RWPE1 (cell line): ENCODE data around the gene NAPA.

Experiments used
- CTCF ChIA-PET: fragments of 350-600 bp; sonication (Branson Sonifier 250); formaldehyde crosslinking; extraction: SDS; loops from one replicate; lab custom pipeline; 2021; lab: Yijun Ruan, JAX
- POLR2A ChIA-PET: fragments of 400-600 bp; formaldehyde crosslinking; extraction: SDS; loops from one replicate; lab custom pipeline; 2020; ENCODE audit warnings: antibody characterized with exemption; ENCODE audit not compliant: low non-redundant PET; lab: Yijun Ruan, JAX
- DNase-seq: peaks from one replicate; pipeline ENCODE4 v3.0.0; 2012; ENCODE audit warnings: low spot score
- H3K27ac ChIP-seq: fragments of 450-650 bp; 2 replicates; pipeline ENCODE4 v1.5.1; 2017
- TF ChIP-seq, protein P1 (sequence below): fragments of 450-650 bp; conservative IDR thresholded peaks from 2 replicates; pipeline ENCODE4 v1.5.1; 2017; ENCODE audit warnings: low read depth, mild to moderate bottlenecking

The NAPA gene

DNA sequence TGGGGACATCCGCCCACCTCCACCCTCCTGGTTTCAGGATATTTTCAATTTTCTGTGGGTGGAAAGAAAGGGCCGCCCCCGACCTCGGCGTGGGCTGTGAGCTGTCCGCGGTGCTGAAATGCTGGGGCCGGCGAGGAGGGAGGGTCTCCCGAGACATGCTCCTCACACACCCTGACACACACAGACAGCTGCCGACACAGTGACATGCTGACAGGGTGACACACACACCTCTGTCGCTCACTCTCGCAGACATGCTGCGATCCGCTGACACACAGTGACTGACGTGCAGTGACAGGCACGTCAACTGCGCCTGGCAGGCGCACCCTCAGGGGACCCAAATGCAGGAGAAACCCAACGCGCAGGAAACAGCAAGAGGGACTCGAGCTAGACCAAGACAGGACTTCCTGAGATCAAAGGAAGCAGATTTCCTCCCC, 70.5 kb downstream of the NAPA start:
- ChIA-PET CTCF (interaction anchor here (0.5 to 4.8 kb wide), 3 partner anchors 8 to 425 kb away, joined by 3 to 21 read pairs (median 3); no protein-coding TSS in a partner anchor), POLR2A (no interaction called here)
- TF ChIP-seq, protein P1, sequence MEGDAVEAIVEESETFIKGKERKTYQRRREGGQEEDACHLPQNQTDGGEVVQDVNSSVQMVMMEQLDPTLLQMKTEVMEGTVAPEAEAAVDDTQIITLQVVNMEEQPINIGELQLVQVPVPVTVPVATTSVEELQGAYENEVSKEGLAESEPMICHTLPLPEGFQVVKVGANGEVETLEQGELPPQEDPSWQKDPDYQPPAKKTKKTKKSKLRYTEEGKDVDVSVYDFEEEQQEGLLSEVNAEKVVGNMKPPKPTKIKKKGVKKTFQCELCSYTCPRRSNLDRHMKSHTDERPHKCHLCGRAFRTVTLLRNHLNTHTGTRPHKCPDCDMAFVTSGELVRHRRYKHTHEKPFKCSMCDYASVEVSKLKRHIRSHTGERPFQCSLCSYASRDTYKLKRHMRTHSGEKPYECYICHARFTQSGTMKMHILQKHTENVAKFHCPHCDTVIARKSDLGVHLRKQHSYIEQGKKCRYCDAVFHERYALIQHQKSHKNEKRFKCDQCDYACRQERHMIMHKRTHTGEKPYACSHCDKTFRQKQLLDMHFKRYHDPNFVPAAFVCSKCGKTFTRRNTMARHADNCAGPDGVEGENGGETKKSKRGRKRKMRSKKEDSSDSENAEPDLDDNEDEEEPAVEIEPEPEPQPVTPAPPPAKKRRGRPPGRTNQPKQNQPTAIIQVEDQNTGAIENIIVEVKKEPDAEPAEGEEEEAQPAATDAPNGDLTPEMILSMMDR, result no peak

DNA sequence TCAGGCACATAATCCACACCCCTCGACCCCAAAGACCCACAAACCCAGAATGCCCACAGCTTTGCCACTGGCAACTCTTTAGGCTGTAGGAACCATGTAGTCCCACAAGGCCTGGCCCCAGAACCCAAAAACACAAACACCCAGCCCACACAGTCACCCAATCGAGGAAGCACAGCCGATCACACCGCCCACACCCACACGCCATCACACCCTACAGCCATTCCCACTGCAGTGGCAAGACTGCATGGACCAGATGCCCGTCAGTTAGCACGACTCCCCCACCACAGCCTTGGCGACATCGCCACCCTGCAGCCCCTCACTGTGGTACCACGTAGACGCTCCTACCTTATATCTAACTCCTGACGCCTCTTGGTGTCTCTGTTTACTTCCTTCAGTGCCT, 71.5 kb downstream of the NAPA start:
- no peak for DNase-seq
- POLR2A ChIA-PET, result no interaction called here
- TF ChIP-seq, protein P1, result no peak
- H3K27ac ChIP-seq, result no peak overlapping the region
- CTCF ChIA-PET, result interaction anchor here (0.6 to 0.7 kb wide), 2 partner anchors 51 to 255 kb away, joined by 3 to 4 read pairs; no protein-coding TSS in a partner anchor

More for the DNA sequence above, 70.5 kb downstream of the NAPA start:
- no peak for DNase-seq
- H3K27ac ChIP-seq, result no peak overlapping the region

DNA sequence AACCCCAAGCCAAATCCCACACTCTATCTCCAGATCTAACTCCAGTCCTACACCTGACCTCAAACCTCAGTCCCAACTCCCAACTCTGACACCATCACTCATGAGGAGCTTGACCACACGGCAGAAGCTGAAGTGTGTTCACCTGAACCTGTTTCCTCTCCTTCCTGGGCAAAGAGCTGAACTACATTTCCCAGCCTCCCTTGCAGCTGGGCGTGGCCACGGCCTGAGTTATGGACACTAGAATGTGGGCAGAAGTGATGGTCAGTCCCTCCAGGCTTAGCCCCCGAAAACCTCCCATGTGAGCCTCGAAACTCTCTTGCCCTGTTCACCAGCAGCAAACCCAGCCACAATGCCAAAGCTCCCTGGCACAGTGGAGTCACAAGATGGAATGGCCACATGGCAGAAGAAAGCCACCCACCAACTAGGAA, 76.1 kb downstream of the NAPA start:
- H3K27ac ChIP-seq, result no peak overlapping the region
- TF ChIP-seq, protein P1, result no peak
- no peak for DNase-seq
- ChIA-PET CTCF (interaction anchor here (0.6 to 1.6 kb wide), 6 partner anchors 21 to 319 kb away, joined by 3 to 5 read pairs (median 4); partner anchors contain the start of gene NAPA), POLR2A (interaction anchor here (0.6 kb wide), 1 partner anchor 321 kb away, joined by 5 read pairs; no protein-coding TSS in a partner anchor)
